ENCODE measurements around the gene LIPE.

- no peak for TF ChIP-seq EP300 (IDR thresholded peaks at IDR 0.05)
- TF ChIP-seq CTCF (IDR thresholded peaks at IDR 0.05), result no peak
- TF ChIP-seq POLR2A (IDR thresholded peaks at IDR 0.05), result no peak
- no peak for TF ChIP-seq POLR2AphosphoS5 (IDR thresholded peaks at IDR 0.05)
Measured at GRCh38 chr19:42403586-42403985, 23.6 kb downstream of the LIPE start.
